HG03060 (cell line): Measurements from ENCODE around the gene GAL3ST2.
"Not testable (repeated sequence)": the region's sequence is repeated elsewhere in the genome, so short reads cannot be mapped to it uniquely, and the experiment has no call there.

Source experiments
- ATAC-seq: cut with Tn5 transposase; IDR thresholded peaks from one replicate; pipeline ENCODE4 v1.9.1; 2021; ENCODE audit warnings: low read depth, moderate number of reproducible peaks; ENCODE audit not compliant: unreplicated experiment

Gene GAL3ST2

DNA sequence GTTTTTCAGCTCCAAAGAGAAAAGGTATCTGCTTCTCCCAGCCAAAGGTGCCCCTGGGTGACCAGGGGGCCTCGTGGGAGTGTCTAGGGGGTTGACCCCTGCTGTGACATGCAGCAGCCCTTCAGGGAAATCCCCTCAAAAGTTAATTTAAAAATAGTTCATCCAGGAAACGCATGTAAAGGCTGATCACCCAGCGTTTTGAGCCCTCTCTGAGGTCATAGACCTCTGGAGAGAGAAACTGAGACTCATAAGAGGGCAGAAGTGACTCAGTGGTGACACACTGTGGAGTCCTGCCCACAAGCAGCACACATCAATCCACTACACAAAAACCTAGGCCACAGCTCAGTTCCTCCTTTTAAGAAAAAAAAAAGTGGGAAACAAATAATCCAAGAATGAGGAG, 11.9 kb downstream of the GAL3ST2 start:
- ATAC-seq = no peak

DNA sequence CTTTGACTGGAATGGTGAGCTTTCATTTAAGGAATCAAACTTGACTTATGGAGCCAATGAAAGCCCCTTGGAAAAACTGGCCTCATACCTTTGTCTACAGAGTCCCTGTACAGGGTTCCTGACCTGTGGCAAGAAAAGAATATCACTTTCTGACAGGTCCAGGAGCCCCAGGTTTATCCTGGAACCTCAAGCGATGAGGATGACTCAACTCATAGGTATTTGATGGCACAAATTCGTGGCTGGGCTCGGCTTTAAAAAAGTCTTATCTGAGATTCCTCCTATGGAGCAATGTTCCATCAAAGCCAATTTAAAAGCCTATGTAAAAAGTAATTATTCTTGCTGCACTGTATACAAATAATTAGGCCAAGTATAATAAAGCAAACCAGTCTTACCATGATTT, 14.8 kb downstream of the GAL3ST2 start:
- not testable (repeated sequence) for ATAC-seq

DNA sequence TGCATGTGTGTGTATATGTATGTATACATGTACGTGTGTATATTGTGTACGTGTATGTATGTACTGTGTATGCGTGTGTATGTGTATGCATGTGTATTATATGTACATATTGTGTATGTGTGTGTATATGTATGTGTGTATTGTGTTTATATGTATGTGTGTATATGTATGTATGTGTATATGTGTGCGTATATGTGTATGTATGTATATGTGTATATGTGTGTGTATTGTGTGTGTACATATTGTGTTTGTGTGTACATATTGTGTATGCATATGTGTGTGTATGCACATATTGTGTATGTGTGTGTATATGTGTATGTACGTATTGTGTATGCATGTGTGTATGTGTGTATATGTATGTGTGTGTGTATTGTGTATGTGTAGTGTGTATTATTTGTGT, 16.8 kb downstream of the GAL3ST2 start:
- ATAC-seq = no peak

DNA sequence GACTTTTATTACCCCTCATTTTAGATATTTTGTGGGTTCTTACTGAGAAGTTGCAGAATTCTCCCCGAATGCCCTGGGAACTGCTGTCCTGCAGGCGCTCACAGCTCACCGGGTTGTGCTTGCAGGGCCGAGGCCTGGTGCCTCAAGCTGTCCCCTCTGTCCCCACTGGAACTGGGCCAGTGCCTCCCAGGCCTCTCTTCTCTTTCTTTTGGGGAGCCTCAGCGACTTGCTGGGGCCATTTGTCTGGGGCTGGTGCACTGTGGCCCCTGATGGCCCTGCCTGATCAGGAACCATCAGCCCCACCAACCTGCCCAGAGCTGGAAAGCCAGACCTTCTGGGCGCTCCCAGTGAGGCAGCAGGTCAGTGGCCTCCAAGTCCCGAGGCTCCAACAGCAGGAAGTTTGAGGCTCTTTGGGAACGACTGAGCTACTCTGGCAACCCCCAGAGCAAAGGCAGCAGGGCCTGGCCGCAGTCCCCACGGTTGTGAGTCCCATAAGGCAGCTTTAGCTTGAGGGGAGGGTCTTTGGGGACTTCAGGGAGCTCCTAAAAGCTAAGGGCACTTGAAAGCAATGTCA, 17.7 kb downstream of the GAL3ST2 start:
- no peak for ATAC-seq

DNA sequence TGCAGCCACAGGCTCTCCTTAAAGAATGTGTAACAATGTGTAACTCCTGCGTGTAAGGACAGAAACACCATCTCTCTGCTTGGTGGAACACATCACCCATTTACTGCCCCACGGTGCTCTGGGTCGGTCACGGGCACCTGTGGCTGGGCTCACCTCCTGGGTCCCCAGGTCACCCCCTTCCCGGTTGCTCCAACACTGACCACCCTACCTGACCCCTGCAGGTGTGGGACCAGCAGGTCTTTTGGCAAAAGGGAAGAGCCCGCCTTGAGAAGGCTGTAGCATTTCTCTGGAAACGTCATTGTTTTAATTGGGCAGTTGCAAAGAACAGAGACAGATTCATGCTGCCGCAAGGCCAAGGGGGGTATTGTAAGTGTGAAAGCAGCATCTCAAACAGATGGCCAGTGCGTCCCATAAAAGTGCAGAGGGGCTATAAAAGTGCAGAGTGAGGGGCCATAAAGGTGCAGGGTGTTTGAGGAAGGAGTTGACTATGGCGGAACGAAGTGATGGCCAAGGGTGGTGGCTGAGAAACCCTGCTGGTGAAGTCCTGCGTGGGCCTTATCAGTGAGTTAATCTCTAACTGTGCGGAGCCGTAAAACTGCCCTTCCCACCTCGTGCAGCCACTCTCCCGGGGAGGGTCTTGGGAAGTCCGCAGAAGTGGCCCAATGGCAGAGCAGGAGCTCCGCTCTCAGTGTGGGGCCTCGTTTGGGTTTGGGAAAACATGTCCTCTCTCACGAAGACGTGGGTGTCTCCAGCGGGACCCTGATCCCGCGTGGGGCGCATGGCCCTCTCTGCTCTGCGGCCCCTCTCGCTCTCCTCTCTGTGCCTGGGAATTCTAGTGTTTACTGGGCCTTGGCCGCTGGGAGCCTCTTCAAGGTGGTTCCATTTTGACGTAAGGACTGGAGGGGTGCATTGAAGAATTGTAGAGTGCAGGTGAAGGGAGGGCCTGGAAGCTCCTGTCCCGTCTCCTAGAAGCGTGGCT, 18.7 kb downstream of the GAL3ST2 start:
- no peak for ATAC-seq

DNA sequence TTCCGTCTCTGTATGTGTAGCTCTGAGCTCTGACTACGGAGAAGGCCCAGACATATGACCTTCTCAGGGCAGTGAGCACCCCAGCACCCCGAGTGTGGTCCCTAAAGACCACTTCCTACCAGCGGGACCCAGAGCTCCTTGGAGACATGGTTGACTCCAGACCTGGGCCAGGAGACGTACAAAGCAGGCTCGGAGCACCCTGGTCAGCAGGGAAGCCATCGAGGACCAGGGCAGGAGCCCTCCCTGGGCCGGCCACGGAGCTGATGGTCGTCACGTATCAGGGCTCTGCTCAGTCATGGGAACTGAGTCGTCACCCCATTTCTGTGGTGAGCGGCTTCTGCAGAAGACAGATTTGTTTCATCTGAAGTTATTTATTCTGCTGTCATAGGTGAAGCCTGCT, 19.6 kb downstream of the GAL3ST2 start:
- no peak for ATAC-seq

DNA sequence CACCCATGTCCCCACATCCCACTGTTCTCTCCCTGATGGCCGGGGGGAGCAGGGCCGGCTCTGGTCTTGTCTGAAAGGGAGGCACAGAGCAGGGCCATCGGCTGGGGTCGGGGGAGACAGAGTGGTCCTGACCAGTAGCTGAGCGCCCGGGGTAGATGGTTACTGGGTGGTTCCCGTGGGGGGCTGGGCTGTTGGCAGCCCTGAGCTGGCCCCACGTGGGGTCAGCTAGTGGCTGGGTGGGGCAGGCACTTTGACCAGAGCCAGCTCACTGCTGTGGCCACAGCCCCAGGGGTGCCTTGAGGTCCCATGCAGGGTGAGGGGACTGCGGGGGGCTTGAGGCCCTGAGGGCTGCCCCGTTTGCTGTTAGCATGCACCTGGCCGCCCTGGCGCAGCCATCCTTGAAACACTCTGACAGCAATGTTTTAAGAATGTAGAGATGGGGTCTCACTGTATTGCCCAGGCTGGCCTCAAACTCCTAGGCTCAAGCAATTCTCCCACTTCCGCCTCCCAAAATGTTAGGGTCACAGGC, 20.1 kb downstream of the GAL3ST2 start:
- ATAC-seq = no peak

DNA sequence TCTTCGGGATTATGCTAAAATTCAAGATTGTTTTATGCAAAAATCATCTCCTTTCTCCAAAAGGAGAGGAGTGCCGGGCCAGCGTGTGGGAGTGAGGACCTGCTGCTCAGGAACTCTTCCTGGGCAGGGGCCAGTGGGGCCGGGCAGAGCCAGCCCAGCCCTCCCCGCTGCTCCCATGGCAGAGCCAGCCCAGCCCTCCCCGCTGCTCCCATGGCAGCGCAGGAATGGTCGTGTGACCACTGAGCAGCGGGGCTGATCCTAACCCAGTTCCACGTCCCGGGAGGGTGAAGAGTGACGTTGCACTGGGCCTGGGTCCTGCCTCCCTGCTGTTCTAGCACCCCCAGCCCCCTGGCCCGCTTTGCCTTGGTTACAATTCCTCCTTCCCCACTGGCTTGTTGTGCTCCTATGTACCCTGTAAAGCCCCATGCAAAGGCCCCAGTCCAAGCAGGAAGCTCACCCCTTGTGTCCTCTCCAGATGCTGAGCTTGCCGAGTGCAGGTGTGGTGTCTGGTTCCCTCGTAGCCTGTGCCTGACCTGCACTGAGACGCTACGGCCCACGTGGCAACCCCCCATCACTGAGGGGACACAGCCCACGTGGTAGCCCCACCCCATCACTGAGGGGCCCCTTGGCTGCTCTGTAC, 20.9 kb downstream of the GAL3ST2 start:
- no peak for ATAC-seq

DNA sequence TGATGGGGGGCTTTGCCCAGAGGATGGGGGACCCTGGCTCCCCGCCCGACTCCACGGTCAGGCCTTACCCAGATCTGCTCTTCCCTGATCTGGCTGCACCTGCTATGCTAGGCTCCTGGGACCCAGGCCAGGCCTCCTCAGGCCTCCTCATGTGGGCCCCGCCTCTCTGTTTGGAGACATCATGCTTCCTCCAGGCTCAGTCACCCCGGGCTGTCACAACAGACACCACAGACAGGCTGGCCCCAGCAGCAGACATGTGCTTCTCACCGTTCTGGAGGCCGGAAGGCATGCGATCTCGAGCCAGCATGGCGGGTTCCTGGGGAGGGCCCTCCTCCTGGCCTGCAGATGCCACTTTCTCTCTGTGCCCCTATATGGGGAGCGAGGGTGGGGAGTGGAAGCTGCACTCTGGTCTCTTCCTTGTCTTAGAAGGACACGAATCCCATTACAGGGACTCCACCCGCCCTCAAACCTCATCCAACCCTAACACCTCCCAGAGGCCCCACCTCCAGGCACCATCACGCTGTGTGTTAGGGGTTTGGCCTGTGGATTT, 21.5 kb downstream of the GAL3ST2 start:
- no peak for ATAC-seq

DNA sequence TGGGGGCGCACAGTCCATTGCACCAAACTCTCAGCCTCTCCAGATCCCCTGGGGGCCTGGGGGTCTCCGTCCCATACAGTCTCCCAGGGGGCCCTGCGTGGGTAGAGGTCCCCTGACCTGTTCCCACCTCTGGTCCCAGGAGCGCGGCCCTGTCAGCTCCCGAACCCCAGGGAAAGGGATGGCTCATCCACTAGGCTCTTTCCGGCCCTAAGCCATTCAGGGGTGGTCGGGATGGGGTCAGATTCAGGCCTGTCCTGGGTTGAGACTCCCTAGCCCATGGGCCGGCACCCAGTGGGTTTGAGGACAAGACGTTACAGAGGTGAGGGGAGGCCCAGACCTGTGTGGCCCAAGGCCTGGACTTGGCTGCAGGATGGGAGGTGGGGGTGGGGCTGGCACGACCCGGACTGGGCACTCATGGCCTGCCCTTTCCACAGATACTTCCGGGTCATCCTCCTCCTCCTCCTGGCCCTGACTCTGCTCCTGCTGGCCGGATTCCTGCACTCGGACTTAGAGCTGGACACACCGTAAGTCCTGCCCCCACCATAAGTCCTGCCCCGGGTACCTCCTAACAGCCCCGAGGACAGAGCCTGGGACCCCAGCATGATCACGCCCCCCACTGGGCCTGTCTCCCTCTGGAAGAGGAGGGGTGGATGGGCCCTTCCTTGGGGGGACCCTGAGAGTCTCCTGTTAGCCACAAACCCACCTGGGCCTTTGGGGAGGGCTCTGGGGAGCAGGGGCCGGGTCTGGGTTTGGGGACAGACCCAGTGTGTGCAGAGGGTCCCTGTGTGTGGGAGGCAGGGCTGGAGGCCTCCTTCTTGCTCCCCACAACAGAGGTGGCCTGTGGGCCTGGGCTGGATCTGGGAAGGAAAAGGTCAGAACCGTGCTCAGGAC, 22.3 kb downstream of the GAL3ST2 start:
- ATAC-seq = no peak

DNA sequence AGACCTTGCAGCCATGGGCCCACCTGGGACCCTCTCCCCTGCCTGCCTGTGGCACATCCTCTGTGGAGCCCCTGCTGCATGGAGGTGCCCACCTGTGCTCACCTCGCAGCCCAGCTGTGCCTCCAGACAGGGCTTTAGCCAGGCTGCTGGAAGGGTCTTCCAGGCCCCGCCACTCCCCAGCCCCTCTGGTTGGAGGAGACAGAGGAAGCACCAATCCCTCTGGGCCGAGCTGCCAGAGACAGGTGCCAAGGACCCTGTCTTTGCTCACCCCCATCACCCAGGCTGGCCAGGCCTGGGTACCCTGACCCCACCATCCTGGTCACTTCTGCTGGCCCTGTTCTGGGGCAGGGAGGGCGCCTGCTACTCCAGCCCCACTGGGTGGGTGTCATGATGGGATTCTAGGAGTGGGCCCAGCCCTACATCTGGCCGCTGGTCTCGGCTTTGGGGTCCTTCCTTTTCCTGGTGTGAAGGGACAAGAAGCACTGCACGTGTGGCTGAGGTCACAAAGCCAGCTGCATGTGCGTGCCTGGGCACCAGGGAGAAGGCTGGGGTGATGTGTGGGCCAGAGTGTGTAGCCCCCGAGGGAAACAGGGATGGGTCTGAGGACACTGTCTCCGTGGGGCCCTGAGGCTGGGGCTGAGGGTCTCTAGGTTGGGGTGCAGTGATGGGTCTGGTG, 23.0 kb downstream of the GAL3ST2 start:
- ATAC-seq = no peak

DNA sequence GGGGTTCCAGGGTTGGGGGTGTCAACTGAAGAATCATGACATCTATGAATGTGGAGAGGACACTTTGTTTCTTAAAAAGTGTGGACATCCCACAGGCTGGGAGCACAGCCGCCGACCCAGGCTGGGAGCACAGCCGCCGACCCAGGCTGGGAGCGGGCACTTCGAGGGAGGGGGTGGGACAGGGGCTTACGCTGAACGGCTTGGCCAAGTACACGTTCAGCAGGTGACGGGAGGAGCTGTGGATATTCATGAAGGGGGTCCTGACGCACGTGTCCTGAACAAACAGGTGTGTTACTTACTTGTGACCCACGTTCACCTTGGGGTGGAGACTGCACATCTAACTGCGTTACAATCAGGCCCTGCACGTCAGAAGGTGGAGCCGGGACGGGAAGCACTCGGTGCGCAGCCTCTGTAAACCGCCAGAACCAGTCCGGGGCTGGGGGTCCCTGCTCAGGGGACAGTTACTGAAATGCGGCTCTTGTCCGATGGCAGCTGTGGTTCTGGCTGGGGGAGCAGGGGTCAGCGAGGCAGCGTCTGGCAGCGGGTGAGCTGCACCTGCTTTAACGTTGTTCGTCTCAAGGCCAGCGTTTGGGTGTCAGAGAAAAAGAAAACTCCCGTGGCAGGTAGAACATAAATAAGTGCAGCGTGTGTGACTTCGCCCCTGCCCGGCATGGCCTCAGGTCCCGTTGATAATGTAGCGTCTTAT, 23.7 kb downstream of the GAL3ST2 start:
- ATAC-seq = not testable (repeated sequence)

DNA sequence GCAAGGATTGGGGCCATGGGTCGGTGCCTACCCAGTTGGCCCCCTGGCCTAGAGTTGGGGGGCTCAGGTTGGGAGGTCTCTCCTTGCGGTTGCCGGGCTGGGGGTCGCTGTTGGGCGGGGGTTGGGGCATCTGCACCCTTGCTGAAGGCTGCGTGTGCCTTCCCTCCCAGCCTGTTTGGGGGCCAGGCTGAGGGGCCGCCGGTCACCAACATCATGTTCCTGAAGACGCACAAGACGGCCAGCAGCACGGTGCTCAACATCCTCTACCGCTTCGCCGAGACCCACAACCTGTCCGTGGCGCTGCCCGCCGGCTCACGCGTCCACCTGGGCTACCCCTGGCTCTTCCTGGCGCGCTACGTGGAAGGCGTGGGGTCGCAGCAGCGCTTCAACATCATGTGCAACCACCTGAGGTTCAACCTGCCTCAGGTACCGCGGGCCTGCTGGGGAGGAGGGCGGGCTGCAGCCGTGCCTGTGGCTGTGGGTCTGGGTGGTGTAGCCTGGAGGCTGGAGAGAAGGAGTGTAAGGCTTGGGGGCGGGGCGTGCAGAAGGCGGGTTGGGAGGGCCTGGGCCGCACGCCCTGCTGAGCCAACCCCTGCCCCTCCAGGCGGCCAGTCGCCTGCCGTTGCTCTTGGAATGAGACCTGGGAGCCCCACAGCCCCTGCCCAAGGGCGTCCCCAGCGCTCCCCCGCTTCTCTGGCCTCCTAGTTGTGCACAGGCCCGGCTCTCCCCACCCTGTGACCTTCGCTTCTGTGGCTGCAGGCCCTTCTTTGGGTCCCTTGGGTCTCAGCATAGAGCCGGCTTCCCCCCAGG, 25.2 kb downstream of the GAL3ST2 start:
- no peak for ATAC-seq

DNA sequence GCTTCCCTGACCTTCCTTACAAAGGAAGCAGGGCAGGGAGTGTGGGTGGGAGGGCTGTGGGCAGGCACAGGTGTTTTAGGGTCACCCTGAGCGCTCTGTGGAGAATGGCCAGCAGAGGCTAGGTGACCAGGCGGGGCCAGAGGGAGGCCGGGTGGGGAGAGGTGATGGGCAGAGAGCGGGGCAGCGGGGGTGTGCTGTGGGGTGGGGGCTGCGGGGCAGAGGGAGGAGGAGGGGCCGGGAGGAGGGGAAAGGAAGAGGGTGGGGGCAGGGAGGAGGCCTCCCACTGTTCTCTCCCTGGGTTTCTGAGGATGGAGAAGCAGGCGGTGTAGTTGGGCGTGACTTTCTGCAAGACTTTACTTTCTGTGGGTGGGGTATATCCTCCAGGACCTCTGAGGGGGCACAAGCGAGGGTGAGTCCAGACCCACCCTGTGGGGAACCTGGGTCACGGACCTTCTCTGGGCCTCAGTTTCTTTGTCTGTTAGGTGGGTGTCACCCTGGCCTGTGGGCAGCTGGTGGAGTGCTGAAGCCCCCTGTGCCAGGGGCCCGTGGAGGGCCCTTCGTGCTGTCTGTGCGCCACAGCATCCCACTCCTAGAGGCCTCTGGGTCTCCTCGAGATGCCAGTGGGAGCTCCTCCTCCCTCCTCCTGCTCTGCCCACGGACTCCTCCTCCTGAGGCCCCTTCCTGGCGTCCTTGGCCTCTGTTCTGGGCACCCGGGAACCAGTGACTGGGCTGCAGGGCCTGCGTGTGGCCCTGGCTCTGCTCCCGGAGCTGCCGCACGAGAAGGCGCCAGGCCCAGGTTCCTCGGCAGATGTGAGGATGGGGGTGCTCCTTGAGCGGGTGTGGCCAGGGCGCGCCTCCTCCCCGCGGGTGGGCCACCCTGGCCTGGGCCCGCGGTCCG, 26.0 kb downstream of the GAL3ST2 start:
- no peak for ATAC-seq

DNA sequence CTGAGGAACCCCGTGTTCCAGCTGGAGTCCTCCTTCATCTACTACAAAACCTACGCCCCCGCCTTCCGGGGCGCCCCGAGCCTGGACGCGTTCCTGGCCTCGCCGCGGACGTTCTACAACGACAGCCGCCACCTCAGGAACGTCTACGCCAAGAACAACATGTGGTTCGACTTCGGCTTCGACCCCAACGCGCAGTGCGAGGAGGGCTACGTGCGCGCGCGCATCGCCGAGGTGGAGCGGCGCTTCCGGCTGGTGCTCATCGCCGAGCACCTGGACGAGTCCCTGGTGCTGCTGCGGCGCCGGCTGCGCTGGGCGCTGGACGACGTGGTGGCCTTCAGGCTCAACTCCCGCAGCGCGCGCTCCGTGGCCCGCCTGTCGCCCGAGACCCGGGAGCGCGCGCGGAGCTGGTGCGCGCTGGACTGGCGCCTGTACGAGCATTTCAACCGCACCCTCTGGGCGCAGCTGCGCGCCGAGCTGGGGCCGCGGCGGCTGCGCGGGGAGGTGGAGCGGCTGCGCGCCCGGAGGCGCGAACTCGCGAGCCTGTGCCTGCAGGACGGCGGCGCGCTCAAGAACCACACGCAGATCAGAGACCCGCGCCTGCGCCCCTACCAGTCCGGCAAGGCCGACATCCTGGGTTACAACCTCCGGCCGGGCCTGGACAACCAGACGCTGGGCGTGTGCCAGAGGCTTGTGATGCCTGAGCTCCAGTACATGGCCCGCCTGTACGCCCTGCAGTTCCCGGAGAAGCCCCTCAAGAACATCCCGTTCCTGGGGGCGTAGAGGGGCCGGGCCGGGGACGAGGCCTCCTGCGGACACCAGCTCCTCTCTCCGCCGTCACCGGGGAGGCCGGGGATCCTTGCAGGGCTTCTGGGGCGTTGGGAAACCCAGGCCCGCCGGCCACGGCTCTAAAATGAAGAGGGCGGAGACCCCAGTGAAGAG, 27.0 kb downstream of the GAL3ST2 start:
- no peak for ATAC-seq
